ENCODE data around the gene LRRC15.

- TF ChIP-seq CTCF (conservative IDR thresholded peaks at IDR 0.05; ENCODE audit: low read depth, low read length), result no peak
- no peak for TF ChIP-seq EZH2 (IDR thresholded peaks at IDR 0.05; ENCODE audit: low read length, unreplicated experiment)
Observed at GRCh38 chr3:194350726-194351071, 18.8 kb downstream of the LRRC15 start.

All from PC-3 (cell line).